BLaER1 (cell line): ENCODE results near the gene KCNK4.
A peak's percentile ranks its signal among the peaks of the same experiment; 100 is the strongest.

Experiments used
- H3K27ac ChIP-seq: shearing (Covaris generic); formaldehyde crosslinking; 2 replicates; pipeline ENCODE4 v1.8.1; 2022
- H3K27me3 ChIP-seq: shearing (Covaris generic); formaldehyde crosslinking; 2 replicates; pipeline ENCODE4 v1.8.1; 2022
- H3K36me3 ChIP-seq: shearing (Covaris generic); formaldehyde crosslinking; 2 replicates; pipeline ENCODE4 v1.8.1; 2022
- H3K4me1 ChIP-seq: shearing (Covaris generic); formaldehyde crosslinking; 2 replicates; pipeline ENCODE4 v1.8.1; 2022
- H3K4me2 ChIP-seq: shearing (Covaris generic); formaldehyde crosslinking; 2 replicates; pipeline ENCODE4 v1.8.1; 2022
- H3K4me3 ChIP-seq: shearing (Covaris generic); formaldehyde crosslinking; 2 replicates; pipeline ENCODE4 v1.8.1; 2022
- H3K9ac ChIP-seq: shearing (Covaris generic); formaldehyde crosslinking; 2 replicates; pipeline ENCODE4 v1.8.1; 2022
- H3K9me3 ChIP-seq: shearing (Covaris generic); formaldehyde crosslinking; 2 replicates; pipeline ENCODE4 v1.8.1; 2022
- H4K20me1 ChIP-seq: shearing (Covaris generic); formaldehyde crosslinking; 2 replicates; pipeline ENCODE4 v1.8.1; 2022
- Cebpa-rat ChIP-seq: shearing (Covaris generic); IDR thresholded peaks from 2 replicates; pipeline ENCODE4 v1.8.1; 2022

KCNK4 gene

DNA sequence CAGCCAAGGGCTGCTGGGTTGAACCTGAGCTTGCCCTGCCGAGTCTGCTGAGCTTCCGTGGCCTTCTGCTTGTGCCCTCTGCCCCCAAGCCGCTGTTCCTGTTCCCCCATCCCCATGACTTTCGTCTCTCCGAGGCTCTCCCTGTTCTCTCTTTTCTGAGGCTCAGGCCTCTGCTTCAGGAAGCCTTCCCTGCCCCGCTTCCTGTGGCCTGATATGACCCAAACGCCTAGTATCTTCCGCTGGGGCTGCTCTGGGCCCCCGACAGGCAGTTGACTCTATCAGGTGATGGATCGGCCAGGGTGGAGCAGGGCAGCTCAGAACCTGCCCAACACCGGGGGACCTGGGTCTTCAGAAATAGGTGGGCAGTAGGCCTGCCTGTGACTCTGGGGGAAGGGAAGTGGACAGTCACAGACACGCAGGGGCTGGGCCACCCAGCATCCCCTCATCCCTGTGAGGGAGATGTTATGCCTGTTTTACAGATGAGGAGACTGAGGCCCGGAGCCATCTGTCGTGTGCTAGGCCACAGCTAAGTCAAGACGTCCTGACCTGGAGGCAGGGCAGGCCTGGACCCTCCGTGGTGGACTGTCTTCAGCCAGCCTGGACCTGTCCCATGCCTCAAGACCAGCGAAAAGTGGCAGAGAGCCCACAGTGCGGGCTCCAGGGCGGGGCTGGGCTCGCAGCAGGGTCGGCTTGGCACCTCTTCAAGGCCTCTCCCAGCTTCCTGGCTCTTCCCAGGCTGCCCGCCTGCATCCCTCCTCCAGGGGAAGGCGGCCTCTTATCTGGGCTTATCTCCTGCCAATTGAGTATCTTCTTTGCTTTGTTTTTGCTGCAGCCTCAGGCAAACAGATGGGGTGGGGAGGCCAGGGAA is 22.8 kb upstream of the KCNK4 start:
- Histone ChIP-seq H3K4me2 (peak overlapping the region; percentile 96), H3K27me3 (no peaks in the 10 kb centered on the region), H3K36me3 (peaks cover 28% of the 10 kb centered on the region), H3K4me3 (peak overlapping the region; percentile 83), H3K9me3 (no peaks in the 10 kb centered on the region), H4K20me1 (no peaks in the 10 kb centered on the region), H3K4me1 (peaks cover 75% of the 10 kb centered on the region), H3K27ac (peak overlapping the region; percentile 100), H3K9ac (peak overlapping the region; percentile 97)
- TF ChIP-seq Cebpa-rat = no peak

DNA sequence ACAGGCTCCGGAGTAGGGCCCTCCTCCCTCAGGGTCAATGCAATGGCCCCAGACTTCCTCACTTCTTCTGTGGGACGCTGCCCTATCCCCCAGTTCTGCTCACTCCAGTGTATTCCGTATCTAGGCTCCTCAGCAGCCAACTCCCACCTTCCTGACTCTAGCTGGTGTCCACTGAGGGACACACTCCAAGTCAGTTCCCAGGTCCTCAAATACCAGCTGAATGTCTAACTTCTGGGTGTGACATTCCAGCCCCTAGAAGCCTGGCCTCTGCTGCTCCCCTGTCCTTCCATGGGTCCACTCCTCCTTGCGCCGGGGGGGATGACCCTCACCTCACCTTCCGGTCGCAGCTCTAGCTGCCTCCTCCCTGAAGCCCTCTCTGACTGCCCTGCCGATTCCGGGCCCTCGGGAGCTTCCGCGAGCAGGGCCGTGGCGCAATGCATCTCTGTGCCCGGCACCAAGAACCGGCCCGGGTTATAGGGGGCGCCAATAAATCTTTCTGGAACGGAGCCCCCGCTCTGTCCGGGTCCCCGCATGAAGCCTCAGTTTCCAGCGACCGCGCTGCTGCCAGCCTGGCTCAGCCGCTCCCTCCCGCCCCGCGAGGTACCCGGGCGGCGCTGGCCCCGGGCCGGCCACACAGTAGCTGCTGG is 22.1 kb upstream of the KCNK4 start:
- Histone ChIP-seq H3K4me1 (peaks cover 68% of the 10 kb centered on the region), H3K9me3 (no peaks in the 10 kb centered on the region), H3K4me3 (peak overlapping the region; percentile 83), H3K27me3 (no peaks in the 10 kb centered on the region), H3K36me3 (peaks cover 25% of the 10 kb centered on the region), H3K27ac (peak overlapping the region; percentile 100), H4K20me1 (no peaks in the 10 kb centered on the region), H3K9ac (peak overlapping the region; percentile 97), H3K4me2 (peak overlapping the region; percentile 96)
- no peak for TF ChIP-seq Cebpa-rat

DNA sequence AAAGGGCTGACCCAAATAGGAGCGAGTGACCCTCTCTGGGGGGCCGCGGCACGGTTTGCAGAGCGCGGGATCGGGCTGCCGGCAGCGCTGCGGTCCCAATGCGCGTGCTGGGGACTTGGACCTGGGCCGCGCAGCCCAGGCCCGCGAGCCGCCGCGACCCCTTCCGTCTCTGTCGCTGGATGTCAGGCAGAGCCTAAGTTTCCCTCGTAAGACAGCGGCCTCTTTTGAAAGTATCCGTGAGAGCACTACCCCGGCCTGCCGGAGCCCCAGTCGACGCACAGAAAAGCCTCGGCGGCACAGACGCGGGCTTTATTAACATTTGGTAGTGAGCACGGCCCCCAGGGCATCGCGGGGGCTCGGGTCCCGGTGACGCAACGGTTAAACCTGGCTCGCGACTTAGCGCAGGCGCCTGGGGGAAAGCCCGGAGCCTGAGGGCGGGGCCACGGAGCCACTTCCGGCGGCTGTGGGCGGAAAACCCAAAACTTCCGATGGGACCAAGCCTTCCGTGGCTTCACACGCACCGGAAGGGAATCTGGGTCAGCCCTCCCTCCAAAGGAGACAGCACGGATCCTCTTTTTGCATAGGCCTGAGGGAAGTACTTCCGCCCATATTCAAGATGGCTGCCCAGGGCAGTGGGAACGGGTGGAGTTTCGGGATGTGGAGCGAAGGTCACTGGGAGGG is 21.4 kb upstream of the KCNK4 start:
- Histone ChIP-seq H3K4me1 (peaks cover 61% of the 10 kb centered on the region), H3K4me3 (peak overlapping the region; percentile 83), H3K36me3 (peaks cover 24% of the 10 kb centered on the region; the same call in 1 of the 2 replicates), H3K9me3 (no peaks in the 10 kb centered on the region), H3K4me2 (peak overlapping the region; percentile 96), H3K27me3 (no peaks in the 10 kb centered on the region), H3K9ac (peak overlapping the region; percentile 97), H4K20me1 (no peaks in the 10 kb centered on the region), H3K27ac (peak overlapping the region; percentile 100)
- TF ChIP-seq Cebpa-rat = peak; percentile 94

DNA sequence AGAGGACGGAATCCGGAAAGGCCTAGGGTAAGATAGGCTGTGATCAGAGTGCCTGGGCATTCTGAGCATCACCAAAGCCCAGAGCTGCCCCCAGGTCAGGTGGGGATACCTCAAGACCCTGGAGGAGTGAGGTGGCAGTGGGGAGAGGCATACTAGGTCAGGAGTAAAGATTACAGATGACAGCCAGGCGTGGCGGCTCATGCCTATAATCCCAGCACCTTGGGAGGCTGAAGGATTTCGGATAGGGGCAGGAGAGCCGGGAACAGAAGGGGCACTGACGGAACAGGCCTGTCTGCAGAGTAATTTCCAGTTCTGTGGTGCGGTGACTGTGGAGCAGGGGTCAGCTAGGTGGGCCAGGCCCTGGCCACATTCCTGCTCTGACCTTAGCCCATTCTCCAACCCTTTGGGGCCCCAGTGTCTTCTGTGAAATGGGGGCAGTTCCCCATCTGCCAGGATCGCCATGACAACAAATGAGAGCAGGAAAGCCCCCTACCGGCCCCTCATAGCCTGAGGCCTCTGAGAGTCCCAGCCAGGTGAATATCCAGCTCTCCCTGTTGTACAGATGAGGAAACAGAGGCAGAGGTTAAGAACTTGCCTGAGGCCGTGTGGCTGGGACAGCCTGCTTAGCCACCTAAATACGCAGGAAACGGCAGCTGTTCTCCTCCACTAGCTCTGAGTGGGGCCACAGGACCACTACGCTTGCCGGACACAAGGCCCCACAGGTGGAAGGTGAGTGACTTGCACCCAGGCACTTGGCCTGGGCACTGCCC is 15.9 kb upstream of the KCNK4 start:
- Histone ChIP-seq H3K27ac (no peak overlapping the region), H3K4me2 (no peak overlapping the region)

DNA sequence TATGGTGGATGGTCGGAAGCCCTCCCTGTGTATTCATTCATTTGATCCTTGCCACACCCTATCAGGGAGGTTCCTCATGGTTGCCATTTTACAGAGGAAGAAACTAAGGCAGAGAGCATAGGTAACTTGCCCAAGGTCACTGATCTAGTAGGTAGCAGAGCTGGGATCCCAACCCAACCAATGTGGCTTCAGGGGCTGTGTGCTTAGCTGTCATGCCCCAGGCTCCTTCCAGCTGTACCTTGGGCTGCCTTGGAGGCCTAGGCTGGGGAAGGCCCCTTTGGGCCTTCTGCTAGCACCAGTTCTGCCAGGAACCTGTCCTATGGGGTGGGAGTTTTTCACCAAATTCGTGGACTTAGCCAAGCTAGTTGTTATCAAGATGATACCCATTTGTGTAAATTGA is 15.3 kb upstream of the KCNK4 start:
- no peak overlapping the region for H3K4me2 ChIP-seq
- H3K9ac ChIP-seq = no peak overlapping the region
- TF ChIP-seq Cebpa-rat = no peak
- H3K9me3 ChIP-seq = no peaks in the 10 kb centered on the region
- no peaks in the 10 kb centered on the region for H4K20me1 ChIP-seq
- H3K27me3 ChIP-seq = no peaks in the 10 kb centered on the region
- peaks cover 60% of the 10 kb centered on the region for H3K36me3 ChIP-seq
- H3K4me3 ChIP-seq = no peak overlapping the region
- no peak overlapping the region for H3K27ac ChIP-seq
- H3K4me1 ChIP-seq = peaks cover 27% of the 10 kb centered on the region

More for the DNA sequence above, 15.9 kb upstream of the KCNK4 start:
- no peak overlapping the region for H3K4me3 ChIP-seq
- H3K4me1 ChIP-seq = peaks cover 27% of the 10 kb centered on the region
- peaks cover 58% of the 10 kb centered on the region for H3K36me3 ChIP-seq
- no peak overlapping the region for H3K9ac ChIP-seq
- H3K9me3 ChIP-seq = no peaks in the 10 kb centered on the region
- no peaks in the 10 kb centered on the region for H4K20me1 ChIP-seq
- no peak for TF ChIP-seq Cebpa-rat
- no peaks in the 10 kb centered on the region for H3K27me3 ChIP-seq

DNA sequence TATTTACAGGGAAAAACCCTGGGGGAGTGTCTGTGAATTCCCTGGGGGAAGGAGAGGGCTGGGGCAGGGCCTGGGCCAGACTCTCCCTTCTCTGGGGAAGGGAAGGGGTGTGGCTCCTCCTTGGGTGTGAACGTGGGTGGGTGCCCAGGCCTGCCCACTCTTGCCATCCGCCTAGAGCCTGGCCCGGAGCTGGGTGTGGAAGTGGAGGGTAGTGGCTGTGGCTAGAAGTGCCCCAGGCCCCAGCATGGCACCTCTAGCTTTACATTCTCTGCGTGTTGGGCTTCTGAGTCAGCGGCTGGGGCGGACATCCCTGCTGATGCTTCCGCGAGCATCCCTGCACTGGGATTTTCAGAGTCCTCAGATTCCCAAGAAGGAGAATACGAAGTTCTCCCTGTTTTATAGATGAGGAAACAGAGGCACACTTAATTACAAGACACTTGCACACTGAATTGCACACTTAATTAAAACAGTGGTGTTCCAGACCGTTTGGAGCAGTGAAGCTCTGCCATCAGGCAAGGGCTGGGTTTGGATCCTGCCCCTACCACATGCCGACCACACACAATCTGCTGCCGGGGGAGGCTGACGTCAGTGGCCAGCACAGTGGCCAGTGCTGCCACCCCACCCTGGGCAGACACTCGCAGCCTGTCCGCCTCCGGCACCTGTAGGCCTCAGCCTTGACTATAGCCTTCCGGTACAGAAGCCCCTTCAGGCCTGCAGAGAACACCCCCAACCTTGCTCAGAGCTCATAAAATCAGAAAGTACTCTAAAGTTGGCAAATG is 14.3 kb upstream of the KCNK4 start:
- Histone ChIP-seq H3K27me3 (no peaks in the 10 kb centered on the region), H3K4me2 (peak overlapping the region; percentile 27), H3K4me3 (no peak overlapping the region), H3K27ac (peak overlapping the region; percentile 14; the same call in 1 of the 2 replicates), H3K36me3 (peaks cover 70% of the 10 kb centered on the region), H3K9me3 (no peaks in the 10 kb centered on the region), H4K20me1 (no peaks in the 10 kb centered on the region), H3K4me1 (peaks cover 23% of the 10 kb centered on the region), H3K9ac (peak overlapping the region; percentile 50; the same call in 1 of the 2 replicates)
- TF ChIP-seq Cebpa-rat = no peak

DNA sequence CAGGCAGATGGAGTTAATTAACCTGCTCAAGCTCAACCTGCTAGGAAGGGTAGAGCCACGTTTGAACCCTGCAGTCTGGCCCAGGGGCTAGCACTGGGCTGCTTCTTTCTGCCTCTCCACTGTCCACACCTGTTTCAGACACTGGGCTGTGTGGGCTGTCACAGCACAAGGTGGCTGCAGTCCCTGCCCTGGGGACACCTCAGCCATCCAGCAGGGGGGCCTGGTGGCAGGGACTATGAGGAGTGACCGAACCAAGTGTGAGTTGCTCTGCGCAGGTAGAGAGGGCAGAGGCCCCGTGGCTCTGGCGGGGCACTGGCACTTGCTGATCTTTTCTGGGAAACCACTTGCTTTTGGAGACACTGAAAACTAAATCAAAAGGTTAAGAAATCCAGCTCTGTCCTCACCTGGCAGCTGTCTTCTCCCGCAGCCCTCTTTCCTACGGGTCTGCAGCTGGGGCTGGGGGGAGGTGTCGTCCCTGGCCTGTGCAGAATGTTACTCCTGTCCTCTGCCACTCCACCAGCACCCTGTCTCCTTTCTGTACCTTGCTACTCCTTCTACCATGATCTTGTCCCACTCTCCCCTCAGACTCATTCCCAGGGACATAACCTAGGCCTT is 12.4 kb upstream of the KCNK4 start:
- H3K4me1 ChIP-seq = peaks cover 19% of the 10 kb centered on the region
- no peak for TF ChIP-seq Cebpa-rat
- no peak overlapping the region for H3K27ac ChIP-seq
- H3K4me2 ChIP-seq = no peak overlapping the region
- H4K20me1 ChIP-seq = no peaks in the 10 kb centered on the region
- H3K36me3 ChIP-seq = peaks cover 70% of the 10 kb centered on the region
- no peaks in the 10 kb centered on the region for H3K9me3 ChIP-seq
- H3K9ac ChIP-seq = no peak overlapping the region
- no peak overlapping the region for H3K4me3 ChIP-seq
- H3K27me3 ChIP-seq = no peaks in the 10 kb centered on the region

DNA sequence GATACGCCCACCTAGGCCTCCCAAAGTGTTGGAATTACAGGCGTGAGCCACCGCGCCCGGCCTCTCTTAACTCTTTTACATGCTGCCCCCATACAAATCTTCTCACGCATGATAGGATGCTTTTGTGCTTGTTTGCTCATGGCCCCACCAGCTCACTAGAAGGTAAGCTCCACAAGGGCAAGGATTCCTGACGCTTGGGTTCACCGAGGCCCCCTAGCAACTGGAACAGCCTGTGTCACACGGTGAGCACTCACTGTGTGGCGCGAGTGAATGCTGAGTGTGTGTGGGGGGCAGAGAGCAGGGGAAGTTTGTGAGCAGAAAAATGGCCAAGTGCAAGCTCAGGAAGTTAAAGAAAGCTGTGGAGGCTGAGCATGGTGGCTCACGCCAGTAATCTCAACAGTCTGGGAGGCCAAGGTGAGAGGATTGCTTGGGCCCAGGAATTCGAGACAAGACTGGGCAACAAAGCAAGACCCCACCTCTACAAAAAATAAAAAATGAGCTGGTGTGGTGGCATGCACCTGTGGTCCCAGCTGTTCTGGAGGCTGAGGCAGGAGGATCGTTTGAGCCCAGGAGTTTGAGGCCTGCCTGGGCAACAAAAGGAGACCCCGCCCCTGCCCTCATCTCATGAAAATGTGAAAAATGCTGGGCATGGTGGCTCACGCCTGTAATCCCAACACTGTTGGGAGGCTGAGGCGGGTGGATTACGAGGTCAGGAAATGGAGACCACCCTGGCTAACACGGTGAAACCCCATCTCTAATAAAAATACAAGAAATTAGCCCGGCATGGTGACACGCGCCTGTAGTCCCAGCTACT is 8.9 kb upstream of the KCNK4 start:
- TF ChIP-seq Cebpa-rat = no peak
- H3K27me3 ChIP-seq = no peaks in the 10 kb centered on the region
- no peak overlapping the region for H3K27ac ChIP-seq
- no peak overlapping the region for H3K4me2 ChIP-seq
- H3K9me3 ChIP-seq = no peaks in the 10 kb centered on the region
- H3K9ac ChIP-seq = no peak overlapping the region
- peaks cover 28% of the 10 kb centered on the region for H3K4me1 ChIP-seq
- H3K4me3 ChIP-seq = no peak overlapping the region
- H4K20me1 ChIP-seq = no peaks in the 10 kb centered on the region
- peaks cover 41% of the 10 kb centered on the region for H3K36me3 ChIP-seq
